LHCN-M2 (cell line): Measurements from ENCODE around the gene BCCIP. TPM values are rescaled to one million over a fixed set of nuclear protein-coding genes. Genes with fewer than 3 reads are reported as not detected.

Experiments used
- total RNA-seq: library from RNA; depleted of rRNA; stranded (reverse); fragments of >200 nt; gene quantifications from 2 replicates; pipeline ENCODE4 v1.2.3, GENCODE V29; 2014; rRNA removed

BCCIP gene
- total RNA-seq, 1 experiment from 2014 or later = 68.1 TPM

Other genes starting within 250 kb of the BCCIP start
- gene TEX36, start 140.4 kb upstream of the BCCIP start, total RNA-seq = not detected in 2 replicates
- 17.2 and 22.2 TPM in 2 replicates for gene EDRF1, start 103.8 kb upstream of the BCCIP start, total RNA-seq
- not detected in 2 replicates for gene MMP21, start 47.7 kb upstream of the BCCIP start, total RNA-seq
- 93.6 and 106 TPM in 2 replicates for gene UROS, start 288 bp upstream of the BCCIP start, total RNA-seq
- 37.4 and 38.7 TPM in 2 replicates for gene DHX32, start 57.7 kb downstream of the BCCIP start, total RNA-seq
- 2.2 and 2.3 TPM in 2 replicates for gene FANK1, start 73.0 kb downstream of the BCCIP start, total RNA-seq